ENCODE results near the gene UBAC2.

GRCh38 chr13:99190147-99190985 lies 10.3 kb upstream of the UBAC2 start:
- TF ChIP-seq GABPA (IDR thresholded peaks at IDR 0.05 in 1 of 2, conservative IDR thresholded peaks at IDR 0.05 in 1 of 2) (no peak), TAF1 (conservative IDR thresholded peaks at IDR 0.05) (no peak), NR2F2 (IDR thresholded peaks at IDR 0.05) (no peak), MAX (IDR thresholded peaks at IDR 0.05) (no peak), YY1 (IDR thresholded peaks at IDR 0.05) (no peak), RAD21 (IDR thresholded peaks at IDR 0.05) (no peak), HNF4A (conservative IDR thresholded peaks at IDR 0.05) (no peak), ZBTB33 (IDR thresholded peaks at IDR 0.05) (no peak), SP1 (IDR thresholded peaks at IDR 0.05) (no peak), JUND (IDR thresholded peaks at IDR 0.05) (no peak), REST (IDR thresholded peaks at IDR 0.05) (no peak)
- TF ChIP-seq, protein P1, sequence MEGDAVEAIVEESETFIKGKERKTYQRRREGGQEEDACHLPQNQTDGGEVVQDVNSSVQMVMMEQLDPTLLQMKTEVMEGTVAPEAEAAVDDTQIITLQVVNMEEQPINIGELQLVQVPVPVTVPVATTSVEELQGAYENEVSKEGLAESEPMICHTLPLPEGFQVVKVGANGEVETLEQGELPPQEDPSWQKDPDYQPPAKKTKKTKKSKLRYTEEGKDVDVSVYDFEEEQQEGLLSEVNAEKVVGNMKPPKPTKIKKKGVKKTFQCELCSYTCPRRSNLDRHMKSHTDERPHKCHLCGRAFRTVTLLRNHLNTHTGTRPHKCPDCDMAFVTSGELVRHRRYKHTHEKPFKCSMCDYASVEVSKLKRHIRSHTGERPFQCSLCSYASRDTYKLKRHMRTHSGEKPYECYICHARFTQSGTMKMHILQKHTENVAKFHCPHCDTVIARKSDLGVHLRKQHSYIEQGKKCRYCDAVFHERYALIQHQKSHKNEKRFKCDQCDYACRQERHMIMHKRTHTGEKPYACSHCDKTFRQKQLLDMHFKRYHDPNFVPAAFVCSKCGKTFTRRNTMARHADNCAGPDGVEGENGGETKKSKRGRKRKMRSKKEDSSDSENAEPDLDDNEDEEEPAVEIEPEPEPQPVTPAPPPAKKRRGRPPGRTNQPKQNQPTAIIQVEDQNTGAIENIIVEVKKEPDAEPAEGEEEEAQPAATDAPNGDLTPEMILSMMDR (IDR thresholded peaks at IDR 0.05; ENCODE audit: low read depth, low read length, missing input control) = no peak
- TF ChIP-seq, protein P2, sequence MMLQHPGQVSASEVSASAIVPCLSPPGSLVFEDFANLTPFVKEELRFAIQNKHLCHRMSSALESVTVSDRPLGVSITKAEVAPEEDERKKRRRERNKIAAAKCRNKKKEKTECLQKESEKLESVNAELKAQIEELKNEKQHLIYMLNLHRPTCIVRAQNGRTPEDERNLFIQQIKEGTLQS (IDR thresholded peaks at IDR 0.05) = no peak
